Activated CD4-positive, alpha-beta T cell treated with anti-CD3 and anti-CD28 coated beads for 36 hours (primary cell): Measurements from ENCODE around the gene HIPK2. TPM values are rescaled to one million over a fixed set of nuclear protein-coding genes. Genes with fewer than 3 reads are reported as not detected.
A peak's percentile ranks its signal among the peaks of the same experiment; 100 is the strongest.

ENCODE experiments used
- ATAC-seq: fragments of 200-7000 bp; cut with Tn5 transposase; one replicate; pipeline ENCODE4 v1.10.0; 2021; ENCODE audit warnings: mild to moderate bottlenecking, moderate library complexity
- CTCF ChIA-PET: fragments of 350-600 bp; sonication (Branson Sonifier 250); formaldehyde crosslinking; loops from one replicate; lab custom pipeline; 2021; ENCODE audit warnings: antibody characterized with exemption; lab: Charles Lee
- POLR2A ChIA-PET: fragments of 350-600 bp; sonication (Branson Sonifier 250); formaldehyde crosslinking; loops from one replicate; lab custom pipeline; 2021; ENCODE audit warnings: antibody characterized with exemption, inconsistent platforms; lab: Charles Lee
- DNase-seq: peaks from one replicate; pipeline ENCODE4 v3.0.0-alpha.2; 2020
- H3K27ac Mint-ChIP-seq: one replicate; pipeline ENCODE4 v1.8.0; 2021; ENCODE audit warnings: mixed read lengths
- H3K27me3 Mint-ChIP-seq: one replicate; pipeline ENCODE4 v1.8.0; 2021; ENCODE audit warnings: mixed read lengths
- H3K36me3 Mint-ChIP-seq: one replicate; pipeline ENCODE4 v1.8.0; 2021; ENCODE audit warnings: low read depth, mixed read lengths
- H3K4me1 Mint-ChIP-seq: one replicate; pipeline ENCODE4 v1.8.0; 2021; ENCODE audit warnings: mixed read lengths
- H3K4me3 Mint-ChIP-seq: one replicate; pipeline ENCODE4 v1.8.0; 2021; ENCODE audit warnings: mild to moderate bottlenecking, moderate library complexity, mixed read lengths
- H3K9me3 Mint-ChIP-seq: one replicate; pipeline ENCODE4 v1.8.0; 2021; ENCODE audit warnings: low read depth, mixed read lengths
- intact Hi-C, 2 experiments: fragments of 100-400 bp; cut with DNase I in 1 of 2; cut with micrococcal nuclease in 1 of 2; formaldehyde crosslinking; loops; one replicate each; pipeline versions ENCODE4 v1.14.2 to v1.15.1; 2022 to 2024; cut with DNase I, micrococcal nuclease
- total RNA-seq, 2 experiments: library from RNA; stranded (reverse); gene quantifications; one replicate each; pipeline ENCODE4 v1.2.3, GENCODE V29; 2021

The HIPK2 gene
- total RNA-seq, 2 experiments from 2014 or later: 23.9 to 36.2 TPM

DNA sequence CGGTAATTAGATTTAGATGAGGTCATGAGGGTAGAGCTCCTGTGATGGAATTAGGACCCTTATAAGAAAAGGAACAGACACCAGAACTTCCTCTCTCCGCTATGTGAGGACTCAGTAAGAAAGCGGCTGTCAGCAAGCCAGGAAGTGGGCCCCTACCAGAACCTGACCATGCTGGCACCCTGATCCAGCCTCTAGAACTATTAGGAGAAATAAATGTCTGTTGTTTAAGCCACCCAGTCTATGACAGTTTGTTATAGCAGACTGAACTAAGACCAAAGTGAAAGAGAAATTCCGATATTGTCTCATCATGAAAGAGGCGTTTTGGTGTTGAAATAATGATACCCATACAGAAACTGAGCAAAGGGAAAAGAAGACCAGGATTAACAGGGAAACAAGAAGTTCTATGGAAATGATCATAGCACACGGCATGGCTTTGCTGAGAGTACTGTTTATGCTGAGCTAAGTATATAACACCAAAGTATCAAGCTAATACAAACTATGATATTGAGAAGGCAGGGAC lies 245.1 kb downstream of the HIPK2 start:
- ATAC-seq: no peak
- DNase-seq: no peak
- ChIA-PET CTCF (interaction anchor here (0.6 kb wide), 1 partner anchor 277 kb away, joined by 3 read pairs; no protein-coding TSS in a partner anchor), POLR2A (no interaction called here)
- H3K4me3 Mint-ChIP-seq: no peak overlapping the region
- no peaks in the 10 kb centered on the region for H3K4me1 Mint-ChIP-seq
- no peaks in the 10 kb centered on the region for H3K36me3 Mint-ChIP-seq
- intact Hi-C loops: no loop called here
- no peak overlapping the region for H3K27ac Mint-ChIP-seq
- H3K9me3 Mint-ChIP-seq: no peaks in the 10 kb centered on the region
- no peaks in the 10 kb centered on the region for H3K27me3 Mint-ChIP-seq

DNA sequence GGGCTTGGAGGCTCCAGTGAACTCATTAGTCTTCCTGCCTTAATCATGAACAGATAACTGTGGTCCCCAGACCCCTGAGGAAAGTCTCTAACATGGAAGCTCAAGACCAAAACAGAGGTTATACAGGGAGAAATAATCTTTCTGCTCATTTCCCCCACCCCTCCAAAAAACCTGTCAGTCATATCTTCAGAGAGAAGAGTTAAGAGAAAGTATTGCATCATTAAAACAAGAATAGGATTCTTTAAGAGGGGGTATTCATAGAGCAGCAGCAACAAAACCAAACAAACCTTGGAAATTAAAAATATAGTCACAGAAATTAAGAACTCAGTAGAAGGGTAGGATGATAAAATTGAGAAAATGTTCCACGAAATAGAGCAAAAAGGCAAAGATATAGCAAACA lies 246.7 kb downstream of the HIPK2 start:
- Mint-ChIP-seq H3K9me3 (no peaks in the 10 kb centered on the region), H3K27ac (no peak overlapping the region), H3K36me3 (no peaks in the 10 kb centered on the region), H3K4me3 (no peak overlapping the region), H3K4me1 (peaks cover 4% of the 10 kb centered on the region), H3K27me3 (no peaks in the 10 kb centered on the region)
- ChIA-PET POLR2A (no interaction called here), CTCF (no interaction called here)
- intact Hi-C loops: no loop called here
- DNase-seq (no peak), ATAC-seq (no peak)

DNA sequence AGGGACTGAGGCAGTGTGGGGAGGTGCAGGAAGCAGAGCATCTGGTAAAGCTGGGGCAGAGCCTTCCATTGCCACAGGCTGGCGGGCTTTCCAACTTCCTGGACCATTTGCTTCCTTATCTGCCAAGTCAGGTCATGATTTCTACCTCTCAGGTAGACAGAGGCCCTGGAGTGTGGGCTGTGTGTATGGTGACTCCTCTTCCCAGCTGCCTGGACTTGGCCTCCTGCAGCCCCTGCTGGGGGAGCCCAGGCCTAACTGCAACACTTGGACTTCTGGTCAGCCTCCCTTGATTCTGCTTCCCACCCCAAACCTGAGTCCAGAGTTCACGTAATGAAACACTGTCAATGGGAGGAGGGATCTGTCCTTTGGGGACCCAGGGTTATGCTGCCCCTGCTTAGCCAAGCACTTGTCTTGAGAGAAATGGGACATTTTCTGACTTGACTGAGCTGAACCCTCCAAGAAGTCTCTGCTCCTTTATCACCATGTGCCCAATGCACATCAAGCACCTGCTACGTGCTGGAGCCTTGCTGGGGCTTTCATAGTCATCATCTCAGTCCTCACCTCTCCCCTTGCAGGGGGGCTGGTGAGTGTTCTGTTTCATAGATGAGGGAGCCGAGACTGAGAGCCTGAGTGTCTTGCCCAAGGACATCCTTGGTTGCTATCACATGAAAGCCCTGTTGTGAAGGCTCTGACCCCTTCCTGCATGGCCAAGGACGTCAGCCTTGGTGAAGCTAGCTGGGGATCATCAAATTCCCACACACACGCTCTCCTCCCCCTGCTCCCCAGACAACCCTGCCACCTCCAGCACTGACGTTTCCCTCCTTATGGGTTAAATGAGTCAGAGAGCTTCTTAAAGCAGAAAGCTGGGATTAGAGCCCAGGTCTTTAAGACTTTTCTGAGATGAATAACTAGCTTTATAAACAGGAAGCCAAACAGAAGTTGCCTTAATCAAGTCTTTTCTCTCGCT lies 250.9 kb downstream of the HIPK2 start:
- Mint-ChIP-seq H3K27me3 (peaks cover 24% of the 10 kb centered on the region), H3K4me1 (peaks cover 6% of the 10 kb centered on the region), H3K27ac (no peak overlapping the region), H3K9me3 (no peaks in the 10 kb centered on the region), H3K36me3 (no peaks in the 10 kb centered on the region), H3K4me3 (no peak overlapping the region)
- ATAC-seq (peak; percentile 52), DNase-seq (peak; percentile 13)
- intact Hi-C loops: no loop called here
- CTCF ChIA-PET: interaction anchor here (0.7 kb wide), 2 partner anchors 17 to 184 kb away, joined by 3 read pairs; no protein-coding TSS in a partner anchor
- POLR2A ChIA-PET: no interaction called here

DNA sequence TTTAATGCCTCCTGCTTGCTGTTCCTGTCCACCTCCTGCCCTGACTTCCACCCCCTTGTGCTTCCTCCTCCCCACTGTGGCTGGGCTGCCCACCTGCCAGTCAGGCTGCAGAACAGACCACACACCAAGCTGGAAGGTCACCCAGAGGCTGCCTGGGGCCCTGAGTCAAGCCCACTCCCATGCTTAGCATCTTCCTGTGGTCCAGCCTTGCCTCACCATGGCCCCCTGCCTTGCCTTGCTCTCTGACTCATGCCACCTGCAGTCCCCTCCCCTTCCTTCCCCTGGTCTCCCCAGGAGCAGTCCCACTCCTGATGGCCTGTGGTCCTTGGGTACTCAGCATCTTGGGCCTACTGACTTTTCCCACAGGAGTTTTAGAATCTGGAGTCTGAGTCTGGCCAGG lies 252.0 kb downstream of the HIPK2 start:
- intact Hi-C loops: no loop called here
- H3K4me1 Mint-ChIP-seq: peaks cover 6% of the 10 kb centered on the region
- POLR2A ChIA-PET: no interaction called here
- H3K4me3 Mint-ChIP-seq: no peak overlapping the region
- H3K36me3 Mint-ChIP-seq: no peaks in the 10 kb centered on the region
- no peak overlapping the region for H3K27ac Mint-ChIP-seq
- H3K27me3 Mint-ChIP-seq: peaks cover 33% of the 10 kb centered on the region
- H3K9me3 Mint-ChIP-seq: no peaks in the 10 kb centered on the region
- CTCF ChIA-PET: interaction anchor here (0.7 kb wide), 1 partner anchor 439 kb away, joined by 3 read pairs; no protein-coding TSS in a partner anchor
- DNase-seq (no peak), ATAC-seq (no peak)

DNA sequence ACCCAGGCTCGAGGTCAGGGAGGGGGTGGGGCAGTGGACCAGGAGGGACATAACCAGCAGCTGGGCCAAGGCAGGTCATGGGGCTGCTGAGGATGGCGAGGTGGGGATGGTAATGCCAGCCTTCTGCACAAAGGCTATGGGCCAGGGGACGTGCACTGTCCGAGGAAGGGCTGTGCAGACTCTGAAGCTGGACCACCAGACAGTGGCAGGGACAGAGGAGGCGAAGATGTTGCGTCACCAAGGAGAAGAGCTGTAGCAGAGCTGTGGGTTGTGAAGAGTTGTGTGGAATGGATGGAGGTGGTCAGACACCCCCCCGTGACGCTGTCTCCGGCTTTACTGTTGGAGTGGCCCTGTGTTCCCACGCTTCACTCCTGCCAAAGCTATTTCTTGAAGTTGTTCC lies 252.6 kb downstream of the HIPK2 start:
- no peak overlapping the region for H3K27ac Mint-ChIP-seq
- ATAC-seq (no peak), DNase-seq (no peak)
- no peak overlapping the region for H3K4me3 Mint-ChIP-seq
- no peaks in the 10 kb centered on the region for H3K9me3 Mint-ChIP-seq
- intact Hi-C loops: no loop called here
- ChIA-PET POLR2A (no interaction called here), CTCF (interaction anchor here (0.7 kb wide), 1 partner anchor 439 kb away, joined by 3 read pairs; no protein-coding TSS in a partner anchor)
- peaks cover 6% of the 10 kb centered on the region for H3K4me1 Mint-ChIP-seq
- H3K27me3 Mint-ChIP-seq: peaks cover 33% of the 10 kb centered on the region
- no peaks in the 10 kb centered on the region for H3K36me3 Mint-ChIP-seq

DNA sequence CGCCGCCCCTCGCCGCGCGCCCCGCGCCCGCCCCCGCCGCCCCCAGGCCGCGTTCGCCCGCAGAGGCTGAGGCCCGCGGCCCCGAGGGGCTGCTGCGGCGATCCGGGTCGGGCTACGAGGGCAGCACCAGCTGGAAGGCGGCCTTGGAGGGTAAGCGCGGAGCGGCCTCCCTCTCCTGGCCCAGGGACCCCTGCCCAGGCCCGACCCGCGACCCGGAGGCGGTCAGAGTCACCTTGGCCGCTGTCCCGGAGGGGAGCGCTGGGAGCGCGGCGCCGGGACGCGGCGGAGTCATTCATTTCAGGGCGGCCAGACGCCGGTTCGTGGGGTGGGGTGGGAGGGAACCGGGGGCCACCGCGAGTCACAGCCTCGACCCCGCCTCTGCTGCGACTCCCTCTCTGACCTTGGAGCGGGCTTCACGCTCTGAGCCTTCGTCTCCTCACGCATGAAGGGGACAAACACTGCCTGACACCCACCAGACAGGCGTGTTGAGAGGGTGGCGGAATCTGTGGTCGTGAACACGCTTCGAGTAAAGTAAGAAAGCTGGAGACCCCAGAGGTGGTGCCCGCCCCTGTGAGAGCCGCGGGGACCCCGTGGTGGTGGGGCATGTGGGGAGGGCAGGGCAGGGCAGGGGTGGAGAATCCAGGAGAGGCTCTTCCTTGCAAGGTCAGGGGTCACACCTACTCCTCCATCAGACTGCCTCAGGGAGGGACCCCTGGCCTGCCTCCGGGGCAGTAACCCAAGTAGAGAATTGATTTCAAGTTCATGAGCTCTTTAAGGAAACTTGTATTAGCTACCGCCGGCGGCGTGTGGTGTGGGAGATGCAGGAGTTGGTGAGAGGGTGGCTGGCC lies 253.6 kb downstream of the HIPK2 start:
- no peak for ATAC-seq
- H3K9me3 Mint-ChIP-seq: no peaks in the 10 kb centered on the region
- H3K4me1 Mint-ChIP-seq: peaks cover 6% of the 10 kb centered on the region

DNA sequence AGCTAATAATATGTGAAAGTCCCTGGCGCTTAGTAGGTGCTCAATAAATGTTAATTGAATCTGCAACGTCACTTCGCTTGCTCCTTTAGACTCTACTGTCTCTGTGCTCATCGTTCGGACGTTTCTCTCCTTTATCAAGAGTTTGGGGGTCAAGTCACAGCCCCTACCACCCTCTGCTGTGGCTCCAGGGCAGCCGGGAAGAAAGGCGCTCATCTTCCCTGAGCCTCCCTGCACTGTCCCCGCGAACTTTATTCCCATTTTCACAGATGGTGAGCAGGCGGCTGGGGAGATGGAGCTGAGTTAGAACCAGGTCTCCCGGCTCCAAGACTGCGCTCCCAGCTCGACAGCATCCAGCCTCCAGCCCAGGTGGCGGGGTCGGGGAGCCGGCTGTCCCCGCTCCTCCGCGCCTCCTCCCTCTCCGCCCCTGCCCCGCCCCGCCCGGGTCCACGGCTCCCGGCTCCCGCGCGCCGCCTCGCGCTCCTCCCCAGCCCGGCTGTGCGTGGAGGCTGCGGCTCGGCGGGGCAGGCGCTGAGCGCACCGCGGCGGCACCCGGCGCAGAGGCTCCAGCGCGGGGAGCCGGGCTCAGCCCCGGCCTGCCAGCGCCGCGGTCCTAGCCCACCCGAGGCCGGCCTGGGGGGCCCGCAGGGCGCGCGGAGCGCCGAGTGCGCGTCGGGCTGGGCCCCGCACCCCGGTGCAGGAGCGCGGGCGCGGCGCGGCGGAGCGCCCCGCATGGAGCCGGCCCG lies 254.4 kb downstream of the HIPK2 start, which contains the start of gene CLEC2L:
TSS of gene CLEC2L (plus strand) at position 487 of the 743 bp plus-strand sequence. CDS start at position 730, 243 bp downstream.
- CTCF ChIA-PET: no interaction called here
- Mint-ChIP-seq H3K36me3 (no peaks in the 10 kb centered on the region), H3K27me3 (peaks cover 33% of the 10 kb centered on the region), H3K27ac (no peak within 1 kb of the TSS), H3K4me3 (peak within 1 kb of the TSS; percentile 32), H3K9me3 (no peaks in the 10 kb centered on the region), H3K4me1 (peaks cover 6% of the 10 kb centered on the region)
- peak; percentile 50 for DNase-seq
- intact Hi-C loops: no loop called here
- peak; percentile 60 for ATAC-seq
- POLR2A ChIA-PET: interaction anchor here (0.6 kb wide), 1 partner anchor 1072 kb away, joined by 3 read pairs; no protein-coding TSS in a partner anchor

More for the DNA sequence above, 253.6 kb downstream of the HIPK2 start:
- POLR2A ChIA-PET: interaction anchor here (0.6 kb wide), 1 partner anchor 1072 kb away, joined by 3 read pairs; no protein-coding TSS in a partner anchor
- Mint-ChIP-seq H3K36me3 (no peaks in the 10 kb centered on the region), H3K27ac (no peak overlapping the region), H3K27me3 (peaks cover 33% of the 10 kb centered on the region), H3K4me3 (no peak overlapping the region)
- DNase-seq: no peak
- CTCF ChIA-PET: no interaction called here
- intact Hi-C loops: no loop called here

DNA sequence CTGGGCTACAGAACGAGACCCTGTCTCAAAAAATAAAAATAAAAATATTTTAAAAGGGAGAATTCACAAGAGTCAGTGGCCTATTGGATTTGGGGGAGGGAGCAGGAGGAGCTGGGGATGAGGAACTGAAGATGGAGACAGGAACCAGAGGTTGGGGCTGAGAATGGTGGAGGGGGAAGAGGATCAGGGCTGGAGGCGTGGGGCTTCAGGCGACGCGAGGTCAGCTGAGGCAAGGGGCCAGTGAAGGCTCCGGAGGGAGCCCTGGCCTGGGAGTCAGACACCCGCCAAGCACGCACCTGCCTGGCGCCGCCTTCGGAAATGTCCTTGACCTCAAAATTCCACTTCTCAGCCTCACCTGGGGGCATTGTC lies 255.0 kb downstream of the HIPK2 start:
- ATAC-seq (no peak), DNase-seq (no peak)
- ChIA-PET POLR2A (no interaction called here), CTCF (no interaction called here)
- intact Hi-C loops: no loop called here
- H3K4me1 Mint-ChIP-seq: peaks cover 6% of the 10 kb centered on the region
- peaks cover 33% of the 10 kb centered on the region for H3K27me3 Mint-ChIP-seq
- no peaks in the 10 kb centered on the region for H3K36me3 Mint-ChIP-seq
- no peak overlapping the region for H3K4me3 Mint-ChIP-seq
- no peak overlapping the region for H3K27ac Mint-ChIP-seq
- H3K9me3 Mint-ChIP-seq: no peaks in the 10 kb centered on the region

DNA sequence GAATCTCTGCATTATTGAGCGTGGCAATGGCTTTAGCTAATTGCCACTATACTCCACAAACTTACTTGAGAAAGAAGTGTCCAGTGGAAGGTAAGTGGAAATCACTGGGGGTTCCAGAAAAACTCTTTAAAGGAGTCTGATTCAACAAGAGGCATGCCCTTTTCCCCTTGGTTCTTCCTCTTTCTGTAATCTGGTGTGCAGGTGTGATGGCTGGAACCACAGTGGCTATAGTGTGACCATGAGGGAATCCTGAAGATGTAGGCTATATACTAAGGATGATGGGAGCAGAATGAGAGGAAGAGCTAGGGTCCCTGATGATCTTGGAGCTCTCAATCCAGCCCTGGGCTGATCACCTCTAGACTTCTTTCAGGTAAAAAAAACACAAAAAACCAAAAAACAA lies 256.4 kb downstream of the HIPK2 start:
- CTCF ChIA-PET: no interaction called here
- peaks cover 2% of the 10 kb centered on the region for H3K4me1 Mint-ChIP-seq
- no peaks in the 10 kb centered on the region for H3K9me3 Mint-ChIP-seq
- DNase-seq: no peak
- POLR2A ChIA-PET: no interaction called here
- intact Hi-C loops: no loop called here
- H3K36me3 Mint-ChIP-seq: no peaks in the 10 kb centered on the region
- no peak overlapping the region for H3K27ac Mint-ChIP-seq
- no peak overlapping the region for H3K4me3 Mint-ChIP-seq
- H3K27me3 Mint-ChIP-seq: peaks cover 33% of the 10 kb centered on the region
- no peak for ATAC-seq

DNA sequence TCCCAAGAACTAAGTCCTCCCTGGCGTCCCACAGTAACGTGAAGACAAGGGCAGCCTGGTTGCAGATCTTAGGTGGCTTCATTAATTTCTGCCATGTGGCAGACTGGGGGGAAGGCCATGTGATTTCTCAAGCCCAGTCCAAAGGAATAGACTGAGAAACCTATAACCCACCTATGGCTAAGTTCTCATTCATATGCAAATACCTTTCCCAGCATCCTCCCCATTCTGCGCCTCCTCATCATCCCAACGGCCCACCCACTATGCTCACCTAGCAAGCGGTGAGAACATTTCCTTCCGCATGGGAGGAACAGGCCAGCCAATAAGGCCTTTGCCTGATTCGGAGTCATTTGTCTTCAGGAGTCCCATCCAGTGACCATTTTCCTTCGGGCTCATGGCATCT lies 262.5 kb downstream of the HIPK2 start:
- ChIA-PET CTCF (no interaction called here), POLR2A (no interaction called here)
- Mint-ChIP-seq H3K4me1 (no peaks in the 10 kb centered on the region), H3K27ac (no peak overlapping the region), H3K36me3 (no peaks in the 10 kb centered on the region), H3K27me3 (no peaks in the 10 kb centered on the region), H3K9me3 (no peaks in the 10 kb centered on the region), H3K4me3 (no peak overlapping the region)
- ATAC-seq: no peak
- no peak for DNase-seq
- intact Hi-C loops: loop anchor here in 1 of 2 experiments (10.0 kb wide), 1 partner anchor 290 kb away; no protein-coding TSS in a partner anchor
